Measurements from ENCODE around the gene CRTC3.
"Not testable (repeated sequence)": the region's sequence is repeated elsewhere in the genome, so short reads cannot be mapped to it uniquely, and the experiment has no call there.

Gene CRTC3

GRCh38 chr15:90683371-90683770, 153.6 kb downstream of the CRTC3 start:
- DNase-seq = no peak

DNA sequence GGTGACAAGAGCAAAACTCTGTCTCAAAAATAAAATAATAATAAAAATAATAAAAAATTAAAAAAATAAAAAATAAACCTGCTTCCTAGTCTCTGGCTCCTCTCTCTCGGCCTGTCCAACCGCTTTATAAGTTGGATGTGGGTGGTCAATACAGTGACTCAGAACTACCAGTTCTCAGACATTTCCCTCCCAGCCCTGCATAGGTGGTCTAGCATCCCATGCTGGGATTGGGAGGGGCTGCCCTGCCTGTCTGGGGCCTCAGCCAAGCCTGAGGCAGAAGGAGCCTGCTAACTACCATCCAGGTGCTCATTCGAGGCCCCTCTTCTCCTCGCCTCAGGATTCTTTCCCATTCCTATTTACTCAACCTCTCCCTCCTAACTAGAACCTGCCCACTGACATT, 154.2 kb downstream of the CRTC3 start:
- no peak for DNase-seq

DNA sequence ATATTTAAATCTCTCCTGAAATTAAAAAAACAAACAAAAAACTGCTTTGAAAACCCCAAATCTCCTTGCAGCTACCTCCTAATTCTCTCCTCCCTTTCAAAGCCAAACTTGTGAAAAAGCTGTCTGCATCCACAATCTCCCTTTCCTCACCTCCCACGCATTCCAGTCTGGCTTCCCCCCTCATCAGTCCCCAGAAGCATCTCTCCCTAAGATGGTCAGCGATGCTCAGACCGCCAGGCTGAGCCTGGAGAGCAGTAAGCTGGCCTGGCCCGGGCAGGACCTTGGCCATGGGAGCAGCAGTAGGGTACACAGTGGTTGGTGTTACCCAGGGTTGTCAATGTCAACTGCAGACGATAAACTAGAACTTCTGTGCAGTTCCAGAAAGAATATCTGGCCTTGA, 154.6 kb downstream of the CRTC3 start:
- no peak for DNase-seq

GRCh38 chr15:90685591-90686434, 156.1 kb downstream of the CRTC3 start:
- no peak for DNase-seq

DNA sequence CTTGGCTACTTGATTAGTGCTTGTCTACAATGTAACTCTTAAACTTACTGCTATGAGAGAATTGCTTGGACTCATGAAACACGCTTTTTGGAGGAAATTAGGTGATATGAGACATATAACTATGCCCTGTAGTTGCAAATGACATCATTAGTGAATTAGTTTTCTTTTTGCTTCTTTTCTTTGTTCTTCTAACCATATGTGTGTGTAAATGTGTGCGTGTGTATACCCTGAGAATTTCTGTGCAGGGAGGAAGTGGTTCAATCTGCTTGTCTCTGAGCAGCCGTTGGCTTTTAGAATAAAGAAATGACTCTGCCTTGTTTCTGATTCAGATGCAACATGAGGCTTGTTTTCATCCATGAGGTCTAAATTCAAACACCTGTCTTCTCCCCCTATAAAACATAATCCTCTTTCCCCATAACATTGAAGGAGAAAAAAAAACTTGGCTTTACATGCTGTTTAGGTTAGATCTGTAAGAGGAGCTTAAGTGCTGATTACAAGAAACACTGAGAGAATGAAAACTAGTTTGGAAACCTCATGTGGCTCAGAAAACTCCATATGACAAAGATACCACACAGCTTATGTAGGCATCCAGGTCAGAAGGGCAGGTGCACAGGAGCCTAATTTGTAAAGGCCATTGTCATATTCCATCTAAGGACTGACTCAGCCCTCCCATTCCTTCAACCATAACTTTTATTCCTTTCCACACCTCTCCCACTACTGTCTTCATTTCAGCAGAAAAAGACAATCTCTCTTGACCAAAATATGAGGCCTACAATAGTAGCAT, 156.9 kb downstream of the CRTC3 start:
- peak; percentile 41 for DNase-seq

DNA sequence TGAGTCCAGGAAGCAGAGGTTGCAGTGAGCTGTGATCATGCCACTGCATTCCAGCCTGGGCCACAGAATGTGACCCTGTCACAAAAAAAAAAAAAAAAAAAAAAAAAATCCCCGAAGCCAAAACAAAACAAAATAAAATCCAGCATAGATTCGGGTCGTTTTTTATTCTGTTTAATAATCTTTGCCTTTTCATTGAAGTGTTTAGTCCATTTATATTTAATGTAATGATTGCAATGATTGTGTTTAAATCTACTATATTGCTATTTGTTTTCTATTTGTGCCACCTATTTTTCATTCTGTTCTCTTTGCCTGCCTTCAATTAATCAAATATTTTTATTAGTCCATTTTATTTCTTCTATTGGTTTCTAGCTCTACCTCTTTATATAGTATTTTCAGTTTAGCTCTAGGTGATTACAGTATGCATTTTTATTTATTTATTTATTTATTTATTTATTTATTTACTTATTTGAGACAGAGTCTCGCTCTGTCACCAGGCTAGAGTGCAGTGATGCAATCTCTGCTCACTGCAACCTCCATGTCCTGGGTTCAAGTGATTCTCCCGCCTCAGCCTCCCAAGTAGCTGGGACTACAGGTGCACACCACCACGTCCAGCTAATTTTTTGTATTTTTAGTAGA, 159.7 kb downstream of the CRTC3 start:
- DNase-seq = not testable (repeated sequence)

- no peak for DNase-seq
Measured at GRCh38 chr15:90690585-90690984, 160.9 kb downstream of the CRTC3 start.

- DNase-seq = no peak
Measured at GRCh38 chr15:90691369-90691768, 161.6 kb downstream of the CRTC3 start.

DNA sequence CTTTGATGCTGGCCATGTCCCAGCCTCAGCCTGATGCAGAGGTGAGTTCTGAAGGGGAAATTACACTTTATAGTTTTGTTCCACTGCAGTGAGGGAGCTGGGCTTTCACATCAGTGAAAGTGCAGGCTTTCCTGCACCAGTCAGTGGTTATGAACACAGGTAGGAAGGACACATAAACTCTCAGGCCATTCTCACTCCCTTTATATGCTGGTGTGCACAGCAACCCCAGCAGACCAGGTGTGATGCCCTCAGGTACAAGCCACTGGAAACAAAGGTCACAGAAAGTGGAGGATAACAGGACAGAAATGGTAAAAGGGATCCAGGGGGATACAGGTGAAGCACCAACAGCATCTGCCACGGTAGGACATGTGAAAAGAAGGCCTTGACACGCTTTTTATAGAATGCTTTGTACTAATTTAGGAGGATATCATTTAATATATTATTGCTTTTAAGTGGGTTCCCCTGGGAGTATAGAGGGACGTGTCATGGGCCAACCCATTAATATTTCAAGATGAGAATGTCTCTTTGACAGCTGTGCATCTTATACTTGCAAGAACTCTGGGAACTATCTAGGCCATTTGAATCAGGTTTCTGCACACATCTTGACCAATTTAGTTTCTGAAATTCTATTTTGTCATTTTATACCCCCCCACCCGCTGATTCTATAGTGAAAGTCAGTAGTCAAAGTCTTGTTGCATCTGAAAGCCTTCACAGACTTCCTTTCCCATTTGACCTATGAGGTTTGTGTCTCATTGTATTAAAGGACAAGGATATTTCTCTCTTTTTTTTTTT, 162.5 kb downstream of the CRTC3 start:
- no peak for DNase-seq
